ENCODE measurements around the gene TAOK3.
"Not testable (repeated sequence)": the region's sequence is repeated elsewhere in the genome, so short reads cannot be mapped to it uniquely, and the experiment has no call there.

Gene TAOK3

DNA sequence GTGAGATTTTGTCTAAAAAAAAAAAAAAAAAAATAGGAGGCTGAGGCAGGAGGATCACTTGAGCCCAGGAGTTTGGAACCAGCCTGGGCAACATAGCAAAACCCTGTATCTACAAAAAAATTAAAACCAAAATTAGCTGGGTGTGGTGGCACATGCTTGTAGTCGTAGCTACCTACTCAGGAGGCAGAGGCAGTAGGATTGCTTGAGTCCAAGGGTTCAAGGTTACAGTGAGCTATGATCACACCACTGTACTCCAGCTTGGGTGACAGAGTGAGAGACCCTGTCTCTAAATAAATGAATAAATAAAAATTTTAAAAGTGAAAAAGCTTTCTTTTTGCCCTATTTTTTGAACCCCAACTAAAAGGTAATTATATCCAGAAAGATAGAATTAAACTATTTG, 123.2 kb downstream of the TAOK3 start:
- no peak overlapping the region for H3K4me3 ChIP-seq (ENCODE audit: low read length, poor library complexity, severe bottlenecking)
- H3K9ac ChIP-seq (ENCODE audit: low read depth, low read length, poor library complexity, severe bottlenecking): no peak overlapping the region
- H2AFZ ChIP-seq (ENCODE audit: low read length): no peak overlapping the region
- H3K36me3 ChIP-seq (ENCODE audit: insufficient read depth, low read length): peaks cover 36% of the 10 kb centered on the region; the same call in 1 of the 2 replicates
- no peaks in the 10 kb centered on the region for H3K27me3 ChIP-seq (ENCODE audit: insufficient read depth, low read length, poor library complexity, severe bottlenecking)
- H3F3A ChIP-seq (ENCODE audit: low read depth): no peaks in the 10 kb centered on the region
- no peaks in the 10 kb centered on the region for H3K79me2 ChIP-seq (ENCODE audit: insufficient read depth, low read length)
- no peaks in the 10 kb centered on the region for H3K9me2 ChIP-seq (replicated peaks; ENCODE audit: low read depth, low read length)
- no peak for TF ChIP-seq CTCF (conservative IDR thresholded peaks at IDR 0.05; ENCODE audit: low read length)
- TF ChIP-seq EZH2phosphoT487 (IDR thresholded peaks at IDR 0.05; ENCODE audit: borderline replicate concordance): no peak
- no peaks in the 10 kb centered on the region for H3K4me1 ChIP-seq (ENCODE audit: insufficient read depth, low read length, poor library complexity, severe bottlenecking)
- no peaks in the 10 kb centered on the region for H4K20me1 ChIP-seq (ENCODE audit: insufficient read depth, low read length, poor library complexity, severe bottlenecking)
- H3K4me2 ChIP-seq (ENCODE audit: low read depth, low read length, poor library complexity, severe bottlenecking): no peak overlapping the region
- H3K9me3 ChIP-seq (ENCODE audit: insufficient read depth, low read depth, low read length): no peaks in the 10 kb centered on the region

DNA sequence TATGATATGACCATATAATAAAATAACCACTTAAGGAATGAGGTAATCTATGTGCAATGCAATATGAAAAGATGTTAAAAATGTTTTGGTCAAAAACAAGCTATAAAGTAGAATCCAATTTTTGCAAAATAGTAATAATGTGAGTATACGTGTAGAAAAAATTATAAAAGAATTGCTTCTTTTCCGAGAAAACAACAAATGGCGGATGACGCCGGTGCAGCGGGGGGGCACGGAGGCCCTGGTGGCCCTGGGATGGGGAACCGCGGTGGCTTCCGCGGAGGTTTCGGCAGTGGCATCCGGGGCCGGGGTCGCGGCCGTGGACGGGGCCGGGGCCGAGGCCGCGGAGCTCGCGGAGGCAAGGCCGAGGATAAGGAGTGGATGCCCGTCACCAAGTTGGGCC, 126.8 kb downstream of the TAOK3 start:
- H3K9ac ChIP-seq (ENCODE audit: low read depth, low read length, poor library complexity, severe bottlenecking); H3F3A ChIP-seq (ENCODE audit: low read depth); H3K4me3 ChIP-seq (ENCODE audit: low read length, poor library complexity, severe bottlenecking); H4K20me1 ChIP-seq (ENCODE audit: insufficient read depth, low read length, poor library complexity, severe bottlenecking); H3K27me3 ChIP-seq (ENCODE audit: insufficient read depth, low read length, poor library complexity, severe bottlenecking); H3K4me1 ChIP-seq (ENCODE audit: insufficient read depth, low read length, poor library complexity, severe bottlenecking); H3K4me2 ChIP-seq (ENCODE audit: low read depth, low read length, poor library complexity, severe bottlenecking); H3K9me2 ChIP-seq (replicated peaks; ENCODE audit: low read depth, low read length); H2AFZ ChIP-seq (ENCODE audit: low read length); H3K79me2 ChIP-seq (ENCODE audit: insufficient read depth, low read length); H3K9me3 ChIP-seq (ENCODE audit: insufficient read depth, low read depth, low read length): not testable (repeated sequence)
- peaks cover 26% of the 10 kb centered on the region; the same call in 1 of the 2 replicates for H3K36me3 ChIP-seq (ENCODE audit: insufficient read depth, low read length)

- Histone ChIP-seq H3K9me3 (ENCODE audit: insufficient read depth, low read depth, low read length) (no peaks in the 10 kb centered on the region), H3K4me3 (ENCODE audit: low read length, poor library complexity, severe bottlenecking) (no peak overlapping the region), H2AFZ (ENCODE audit: low read length) (no peak overlapping the region), H3K9me2 (replicated peaks; ENCODE audit: low read depth, low read length) (no peaks in the 10 kb centered on the region), H3F3A (ENCODE audit: low read depth) (no peaks in the 10 kb centered on the region; the same call in 1 of the 2 replicates), H3K36me3 (ENCODE audit: insufficient read depth, low read length) (peaks cover 58% of the 10 kb centered on the region), H3K27me3 (ENCODE audit: insufficient read depth, low read length, poor library complexity, severe bottlenecking) (no peaks in the 10 kb centered on the region), H4K20me1 (ENCODE audit: insufficient read depth, low read length, poor library complexity, severe bottlenecking) (no peaks in the 10 kb centered on the region), H3K9ac (ENCODE audit: low read depth, low read length, poor library complexity, severe bottlenecking) (no peak overlapping the region), H3K4me1 (ENCODE audit: insufficient read depth, low read length, poor library complexity, severe bottlenecking) (peaks cover 5% of the 10 kb centered on the region), H3K4me2 (ENCODE audit: low read depth, low read length, poor library complexity, severe bottlenecking) (no peak overlapping the region), H3K79me2 (ENCODE audit: insufficient read depth, low read length) (no peaks in the 10 kb centered on the region)
- TF ChIP-seq EZH2phosphoT487 (IDR thresholded peaks at IDR 0.05; ENCODE audit: borderline replicate concordance) (no peak), CTCF (conservative IDR thresholded peaks at IDR 0.05; ENCODE audit: low read length) (no peak)
These were observed 133.8 kb downstream of the TAOK3 start for GRCh38 chr12:118238888-118239287.

DNA sequence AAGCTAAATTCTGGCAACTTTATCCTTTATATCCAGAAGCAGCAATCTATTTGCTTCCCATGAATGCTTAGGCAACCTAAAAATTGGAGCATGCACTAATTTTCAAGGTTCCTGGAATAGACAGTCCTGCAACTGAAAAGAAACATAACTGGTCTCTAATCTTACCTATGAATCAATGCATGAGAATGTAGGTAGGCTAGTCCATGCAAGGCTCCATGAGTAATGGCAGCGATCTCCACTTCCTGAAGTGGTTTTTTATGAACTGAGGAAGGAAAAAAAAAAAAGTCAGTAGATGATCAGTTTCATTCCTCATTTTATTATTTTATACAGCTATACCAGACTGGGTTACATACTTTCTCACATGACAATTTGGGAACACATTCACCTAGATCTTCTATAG, 134.8 kb downstream of the TAOK3 start:
- no peak overlapping the region for H2AFZ ChIP-seq (ENCODE audit: low read length)
- H3K36me3 ChIP-seq (ENCODE audit: insufficient read depth, low read length): peaks cover 63% of the 10 kb centered on the region

More for the DNA sequence above, 134.8 kb downstream of the TAOK3 start:
- H3K79me2 ChIP-seq (ENCODE audit: insufficient read depth, low read length): no peaks in the 10 kb centered on the region
- peaks cover 5% of the 10 kb centered on the region for H3K4me1 ChIP-seq (ENCODE audit: insufficient read depth, low read length, poor library complexity, severe bottlenecking)
- no peak for TF ChIP-seq EZH2phosphoT487 (IDR thresholded peaks at IDR 0.05; ENCODE audit: borderline replicate concordance)
- no peak for TF ChIP-seq CTCF (conservative IDR thresholded peaks at IDR 0.05; ENCODE audit: low read length)
- no peaks in the 10 kb centered on the region for H4K20me1 ChIP-seq (ENCODE audit: insufficient read depth, low read length, poor library complexity, severe bottlenecking)
- H3K4me3 ChIP-seq (ENCODE audit: low read length, poor library complexity, severe bottlenecking): no peak overlapping the region
- H3K9me3 ChIP-seq (ENCODE audit: insufficient read depth, low read depth, low read length): no peaks in the 10 kb centered on the region
- no peaks in the 10 kb centered on the region for H3K9me2 ChIP-seq (replicated peaks; ENCODE audit: low read depth, low read length)
- no peaks in the 10 kb centered on the region; the same call in 1 of the 2 replicates for H3F3A ChIP-seq (ENCODE audit: low read depth)
- H3K9ac ChIP-seq (ENCODE audit: low read depth, low read length, poor library complexity, severe bottlenecking): no peak overlapping the region
- H3K4me2 ChIP-seq (ENCODE audit: low read depth, low read length, poor library complexity, severe bottlenecking): no peak overlapping the region
- no peaks in the 10 kb centered on the region for H3K27me3 ChIP-seq (ENCODE audit: insufficient read depth, low read length, poor library complexity, severe bottlenecking)

All from Loucy (cell line).